Posterior cingulate gyrus (tissue), 11 donors: Measurements from ENCODE around the gene LMO7.
"Not testable (repeated sequence)": the region's sequence is repeated elsewhere in the genome, so short reads cannot be mapped to it uniquely, and the experiment has no call there.

Experiments
- DNase-seq, 10 donors: peaks; one replicate each; pipeline versions ENCODE4 v3.0.0 to v3.0.0-alpha.2; 2020 to 2021; ENCODE audit warnings: mixed read lengths in 3 of 10
- intact Hi-C: fragments of 100-400 bp; cut with DNase I; formaldehyde crosslinking; loops from one replicate; pipeline ENCODE4 v1.15.1; 2023

Gene LMO7

GRCh38 chr13:75738841-75739240 lies 102.7 kb downstream of the LMO7 start:
- DNase-seq, result no peak
- intact Hi-C loops, result no loop called here

- no peak for DNase-seq
These were observed 103.2 kb downstream of the LMO7 start for GRCh38 chr13:75739244-75739868.

GRCh38 chr13:75740031-75740430 lies 103.9 kb downstream of the LMO7 start:
- DNase-seq, result no peak
- intact Hi-C loops, result no loop called here

More at GRCh38 chr13:75739244-75739868, 103.2 kb downstream of the LMO7 start:
- intact Hi-C loops, result no loop called here

- intact Hi-C loops, DNase-seq: not testable (repeated sequence)
These were observed 106.9 kb downstream of the LMO7 start for GRCh38 chr13:75743072-75743471.

- DNase-seq, result no peak
- intact Hi-C loops, result no loop called here
These were observed 108.0 kb downstream of the LMO7 start for GRCh38 chr13:75744127-75744526.

GRCh38 chr13:75745387-75745786 lies 109.3 kb downstream of the LMO7 start:
- intact Hi-C loops, result no loop called here

GRCh38 chr13:75748874-75749273 lies 112.7 kb downstream of the LMO7 start:
- intact Hi-C loops, result no loop called here
- no peak for DNase-seq

More at GRCh38 chr13:75745387-75745786, 109.3 kb downstream of the LMO7 start:
- no peak for DNase-seq

- DNase-seq, result peak in 1 of 10 donors; percentile 82
- intact Hi-C loops, result no loop called here
These were observed 113.3 kb downstream of the LMO7 start for GRCh38 chr13:75749407-75749806.

GRCh38 chr13:75751350-75751749 lies 115.2 kb downstream of the LMO7 start:
- intact Hi-C loops, result no loop called here
- DNase-seq, result no peak

- DNase-seq, result no peak
These were observed 116.7 kb downstream of the LMO7 start for GRCh38 chr13:75752826-75753225.

GRCh38 chr13:75754936-75755335 lies 118.8 kb downstream of the LMO7 start:
- no peak for DNase-seq
- intact Hi-C loops, result no loop called here

More at GRCh38 chr13:75752826-75753225, 116.7 kb downstream of the LMO7 start:
- intact Hi-C loops, result no loop called here

GRCh38 chr13:75757336-75757735 lies 121.2 kb downstream of the LMO7 start:
- intact Hi-C loops, result no loop called here
- DNase-seq, result no peak

- DNase-seq, result no peak
- intact Hi-C loops, result no loop called here
These were observed 123.4 kb downstream of the LMO7 start for GRCh38 chr13:75759531-75759930.

GRCh38 chr13:75760131-75761021 lies 124.2 kb downstream of the LMO7 start:
- intact Hi-C loops, result no loop called here
- no peak for DNase-seq

GRCh38 chr13:75761369-75761768 lies 125.2 kb downstream of the LMO7 start:
- DNase-seq, result no peak
- intact Hi-C loops, result no loop called here

- no peak for DNase-seq
- intact Hi-C loops, result no loop called here
These were observed 126.2 kb downstream of the LMO7 start for GRCh38 chr13:75762076-75762937.

GRCh38 chr13:75762955-75763354 lies 126.8 kb downstream of the LMO7 start:
- intact Hi-C loops, result no loop called here

GRCh38 chr13:75763512-75763911 lies 127.4 kb downstream of the LMO7 start:
- no peak for DNase-seq
- intact Hi-C loops, result no loop called here

More at GRCh38 chr13:75762955-75763354, 126.8 kb downstream of the LMO7 start:
- DNase-seq, result no peak

GRCh38 chr13:75764251-75764925 lies 128.3 kb downstream of the LMO7 start:
- intact Hi-C loops, result no loop called here
- no peak for DNase-seq

GRCh38 chr13:75764926-75765310 lies 128.8 kb downstream of the LMO7 start:
- intact Hi-C loops, result no loop called here
- no peak for DNase-seq
